Activated naive CD4-positive, alpha-beta T cell treated with anti-CD3 and anti-CD28 coated beads, Interleukin-2, amount 50 U/mL, for 72 hours (primary cell): ENCODE results near the gene CES2. TPM values are rescaled to one million over a fixed set of nuclear protein-coding genes. Genes with fewer than 3 reads are reported as not detected.
A peak's percentile ranks its signal among the peaks of the same experiment; 100 is the strongest.
"Not testable (repeated sequence)": the region's sequence is repeated elsewhere in the genome, so short reads cannot be mapped to it uniquely, and the experiment has no call there.

Experiments used
- ATAC-seq, 2 donors: fragments of 150-1000 bp; cut with Tn5 transposase; 2 replicates each; pipeline ENCODE4 v1.10.0; 2021; ENCODE audit warnings: mild to moderate bottlenecking in 2 of 2, moderate library complexity in 2 of 2
- DNase-seq, 2 donors: peaks; one replicate each; pipeline ENCODE4 v3.0.0; 2021 to 2022; ENCODE audit warnings: low spot score in 2 of 2
- H3K27ac Mint-ChIP-seq, 2 donors: one replicate each; pipeline ENCODE4 v1.8.0; 2022; ENCODE audit warnings: mild to moderate bottlenecking in 2 of 2, mixed read lengths in 2 of 2
- H3K36me3 Mint-ChIP-seq, 2 donors: one replicate each; pipeline ENCODE4 v1.8.0; 2022; ENCODE audit warnings: mixed read lengths in 2 of 2
- H3K9me3 Mint-ChIP-seq, 2 donors: one replicate each; pipeline ENCODE4 v1.8.0; 2022; ENCODE audit warnings: mixed read lengths in 2 of 2
- total RNA-seq, 2 donors: library from RNA; stranded (reverse); gene quantifications; one replicate each; pipeline ENCODE4 v1.2.3, GENCODE V29; 2022

The CES2 gene
- total RNA-seq, 2 donors from 2014 or later = 26.2 to 29.8 TPM

DNA sequence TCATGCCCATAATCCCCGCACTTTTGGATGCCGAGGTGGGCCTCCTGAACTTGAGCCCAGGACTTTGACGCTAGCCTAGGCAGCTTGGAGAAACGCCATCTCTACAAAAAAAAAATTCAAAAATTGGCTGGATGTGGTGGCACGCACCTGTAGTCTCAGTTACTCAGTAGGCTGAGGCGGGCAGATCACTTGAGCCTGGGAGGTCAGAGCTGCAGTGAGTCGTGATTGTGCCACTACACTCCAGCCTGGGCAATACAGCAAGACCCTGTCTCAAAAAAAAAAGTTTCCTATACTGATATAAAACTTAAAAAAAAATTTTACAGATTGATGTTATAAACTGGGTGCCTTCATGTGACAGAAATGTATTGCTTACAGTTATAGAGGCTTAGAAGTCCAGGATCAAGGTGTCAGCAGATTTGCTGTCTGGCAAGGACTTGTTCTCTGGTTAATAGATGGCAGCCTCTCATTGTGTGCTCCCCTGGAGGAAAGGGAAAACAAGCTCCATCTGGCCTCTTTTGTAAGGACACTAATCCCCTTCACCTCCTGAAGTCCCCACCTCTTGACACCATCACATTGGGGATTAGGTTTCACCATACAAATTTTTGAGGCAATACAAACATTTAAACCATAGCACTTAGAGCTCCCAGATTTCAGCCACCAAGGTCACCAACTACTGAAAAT, 17.3 kb downstream of the CES2 start:
- Mint-ChIP-seq H3K9me3 (no peaks in the 10 kb centered on the region), H3K36me3 (peaks cover 0 to 10% of the 10 kb centered on the region in 2 donors), H3K27ac (no peak overlapping the region)
- no peak for ATAC-seq
- no peak for DNase-seq

DNA sequence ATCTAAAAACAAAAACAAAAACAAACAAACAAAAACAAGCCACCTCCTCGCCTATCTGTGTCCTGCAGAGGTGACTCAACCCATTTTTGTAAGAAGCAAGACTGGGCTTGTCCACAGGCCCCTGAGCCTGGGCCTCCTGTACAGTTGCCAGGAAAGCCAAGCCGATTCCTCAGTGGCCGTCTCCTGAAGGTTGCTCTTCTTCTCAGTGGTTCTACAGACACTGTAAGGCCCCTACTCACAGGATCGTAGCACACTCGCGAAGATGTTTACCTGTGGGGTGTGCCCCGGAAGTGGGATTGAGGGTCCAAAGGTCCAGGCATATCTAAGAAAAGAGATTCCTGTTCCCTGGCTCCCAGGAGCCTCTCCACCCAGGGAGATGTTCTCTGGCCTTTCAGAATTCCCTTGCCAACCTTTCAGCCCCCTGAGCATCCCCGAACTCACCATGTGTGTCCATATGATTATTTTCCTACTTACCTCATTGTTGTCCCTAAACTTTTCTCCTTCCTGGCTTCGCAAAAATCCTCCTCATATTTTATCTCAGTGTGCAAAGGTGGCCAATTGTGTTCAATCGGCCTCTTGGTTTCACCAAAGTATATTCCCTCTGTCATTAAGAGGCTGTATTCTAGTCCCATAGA, 18.3 kb downstream of the CES2 start:
- Mint-ChIP-seq H3K9me3 (no peaks in the 10 kb centered on the region), H3K27ac (no peak overlapping the region), H3K36me3 (peaks cover 0 to 7% of the 10 kb centered on the region in 2 donors)
- DNase-seq = no peak
- peak in 1 of 2 donors; percentile 6 for ATAC-seq

DNA sequence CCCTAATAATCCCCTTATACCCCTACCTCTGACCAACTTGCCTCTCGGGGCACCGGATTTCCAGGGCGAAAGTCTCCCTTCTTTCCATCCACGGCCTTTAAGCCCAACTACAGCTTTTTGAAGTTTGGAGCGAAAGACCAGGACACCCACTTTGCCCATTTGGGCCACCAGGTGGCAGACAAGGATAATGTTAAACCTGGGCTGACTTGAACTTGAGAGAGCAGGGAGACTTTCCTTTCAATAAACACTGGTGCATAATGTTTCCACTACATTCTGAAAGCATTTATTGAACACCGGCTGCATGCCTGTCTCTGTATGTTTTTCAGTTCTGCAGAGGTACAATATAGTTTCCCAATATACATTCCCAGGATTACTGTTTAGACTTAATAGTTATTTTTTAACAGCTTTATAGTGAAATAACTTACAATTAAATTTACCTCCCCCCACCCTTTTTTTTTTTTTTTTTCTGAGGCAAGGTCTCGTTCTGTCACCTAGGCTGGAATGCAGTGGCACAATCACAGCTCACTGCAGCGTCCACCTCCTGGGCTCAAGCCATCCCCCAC, 18.9 kb downstream of the CES2 start:
- no peaks in the 10 kb centered on the region for H3K9me3 Mint-ChIP-seq
- peaks cover 0 to 5% of the 10 kb centered on the region in 2 donors for H3K36me3 Mint-ChIP-seq
- peak; percentile 77 to 80 for ATAC-seq
- DNase-seq = peak in 1 of 2 donors; percentile 82
- no peak overlapping the region for H3K27ac Mint-ChIP-seq

DNA sequence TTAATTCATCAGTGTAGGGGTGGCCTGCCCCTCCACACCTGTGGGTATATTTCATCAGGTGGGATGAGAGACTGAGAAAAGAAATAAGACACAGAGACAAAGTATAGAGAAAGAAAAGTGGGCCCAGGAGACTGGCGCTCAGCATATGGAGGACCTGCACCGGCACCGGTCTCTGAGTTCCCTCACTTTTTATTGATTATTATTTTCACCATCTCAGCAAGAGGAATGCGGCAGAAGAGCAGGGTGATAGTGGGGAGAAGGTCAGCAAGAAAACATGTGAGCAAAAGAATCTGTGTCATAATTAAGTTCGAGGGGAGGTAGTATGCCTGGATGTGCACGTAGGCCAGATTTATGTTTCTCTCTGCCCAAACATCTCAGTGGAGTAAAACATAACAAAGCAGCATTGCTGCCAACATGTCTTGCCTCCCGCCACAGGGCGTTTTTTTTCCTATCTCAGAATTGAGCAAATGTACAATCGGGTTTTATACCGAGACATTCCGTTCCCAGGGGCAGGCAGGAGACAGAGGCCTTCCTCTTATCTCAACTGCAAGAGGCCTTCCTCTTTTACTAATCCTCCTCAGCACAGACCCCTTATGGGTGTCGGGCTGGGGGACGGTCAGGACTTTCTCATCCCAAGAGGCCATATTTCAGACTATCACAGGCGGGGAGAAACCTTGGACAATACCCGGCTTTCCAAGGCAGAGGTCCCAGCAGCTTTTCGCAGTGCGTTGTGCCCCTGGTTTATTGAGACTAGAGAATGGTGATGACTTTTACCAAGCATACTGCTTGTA, 20.2 kb downstream of the CES2 start:
- not testable (repeated sequence) for H3K27ac Mint-ChIP-seq, ATAC-seq, H3K36me3 Mint-ChIP-seq, H3K9me3 Mint-ChIP-seq, DNase-seq

DNA sequence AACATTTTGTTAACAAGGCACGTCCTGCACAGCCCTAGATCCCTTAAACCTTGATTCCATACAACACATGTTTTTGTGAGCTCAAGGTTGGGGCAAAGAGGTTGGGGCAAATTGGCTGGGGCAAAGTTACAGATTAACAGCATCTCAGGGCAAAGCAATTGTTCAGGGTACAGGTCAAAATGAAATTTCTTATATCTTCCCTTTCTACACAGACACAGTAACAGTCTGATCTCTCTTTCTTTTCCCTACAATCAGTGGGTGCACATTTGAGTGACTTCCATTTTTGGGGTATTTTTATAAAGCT, 20.8 kb downstream of the CES2 start:
- H3K36me3 Mint-ChIP-seq, H3K9me3 Mint-ChIP-seq, DNase-seq, ATAC-seq, H3K27ac Mint-ChIP-seq: not testable (repeated sequence)

DNA sequence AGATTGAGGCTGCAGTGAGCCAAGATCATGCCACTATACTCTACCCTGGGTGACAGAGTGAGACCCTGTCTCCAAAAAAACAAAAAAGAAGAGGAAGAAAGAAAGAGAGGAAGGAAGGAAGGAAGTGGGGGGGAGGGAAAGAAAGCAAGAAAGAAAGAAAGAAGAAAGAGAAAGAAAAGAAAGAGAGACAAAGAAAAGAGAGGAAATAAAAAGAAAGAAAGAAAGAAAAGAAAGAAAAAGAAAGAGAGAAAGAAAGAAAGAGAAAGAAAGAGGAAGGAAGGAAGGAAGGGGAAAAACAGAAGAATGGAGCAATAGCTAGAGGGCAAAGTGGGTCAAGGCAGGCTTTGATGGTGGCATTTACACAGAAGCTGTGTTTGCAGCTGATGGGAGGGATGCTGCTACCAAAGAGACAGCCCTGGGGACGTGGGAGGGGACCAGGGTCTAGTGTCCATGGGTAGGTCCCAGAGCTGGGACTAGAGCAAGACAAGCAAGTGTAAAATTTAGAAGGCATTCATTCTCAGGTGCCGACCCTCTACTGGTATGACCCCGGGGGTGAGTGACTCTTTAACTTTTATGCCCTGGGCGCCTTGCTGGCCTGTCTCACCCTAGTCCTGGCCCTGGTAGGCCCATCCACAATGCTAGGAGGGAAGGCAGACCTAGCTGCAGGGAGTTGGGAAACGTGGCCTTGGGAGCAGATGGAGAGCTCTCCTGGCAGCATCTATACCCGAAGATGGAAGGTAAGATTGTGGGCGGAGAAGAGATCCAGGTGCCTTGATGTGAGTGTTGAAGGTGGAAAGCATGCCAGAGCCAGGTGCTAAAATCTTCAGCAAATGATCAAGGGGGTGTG, 23.8 kb downstream of the CES2 start:
- ATAC-seq = no peak
- H3K27ac Mint-ChIP-seq = no peak overlapping the region

DNA sequence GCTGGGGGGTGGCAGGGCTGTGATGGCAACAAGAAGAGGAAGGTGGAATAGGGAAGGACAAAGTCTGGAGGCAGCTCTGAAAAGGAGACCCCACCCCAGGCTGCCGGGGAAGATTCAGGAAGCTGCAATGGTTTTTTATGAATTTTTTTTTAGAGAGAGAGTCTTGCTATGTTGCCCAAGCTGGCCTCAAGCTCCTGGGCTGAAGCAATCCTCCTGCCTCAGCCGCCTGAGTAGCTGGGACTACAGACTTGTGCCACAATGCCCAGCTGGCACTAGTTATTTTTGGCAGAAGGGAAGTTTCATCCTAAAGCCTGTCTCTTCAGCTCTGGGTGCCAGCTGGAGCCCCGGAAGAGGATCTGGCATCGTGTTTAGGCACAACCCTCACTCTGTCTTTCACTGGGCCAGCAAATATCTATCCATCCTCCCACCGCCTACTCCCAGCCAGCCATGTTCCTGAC, 24.4 kb downstream of the CES2 start:
- DNase-seq = no peak
- H3K36me3 Mint-ChIP-seq = no peaks in the 10 kb centered on the region
- H3K9me3 Mint-ChIP-seq = no peaks in the 10 kb centered on the region
- no peak for ATAC-seq
- no peak overlapping the region for H3K27ac Mint-ChIP-seq

More for the DNA sequence above, 23.8 kb downstream of the CES2 start:
- Mint-ChIP-seq H3K9me3 (no peaks in the 10 kb centered on the region), H3K36me3 (no peaks in the 10 kb centered on the region)
- DNase-seq = no peak

DNA sequence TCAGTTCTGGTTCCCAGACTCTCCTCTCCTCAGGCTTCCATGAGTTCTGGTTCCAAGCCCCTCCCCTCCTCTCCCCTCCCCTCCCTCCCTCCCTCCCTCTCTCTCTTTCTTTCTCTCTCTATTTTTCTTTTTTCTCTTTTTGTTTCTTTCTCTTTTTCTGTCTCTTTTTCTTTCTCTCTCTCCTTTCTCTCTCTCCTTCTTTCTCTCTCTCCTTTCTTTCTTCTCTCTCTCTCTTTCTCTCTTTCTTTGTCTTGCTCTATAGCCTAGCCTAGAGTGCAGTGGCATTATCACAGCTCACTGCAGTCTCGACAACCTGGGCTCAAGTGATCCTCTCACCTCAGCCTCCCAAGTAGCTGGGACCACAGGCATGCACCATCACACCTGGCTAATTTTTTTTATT, 25.0 kb downstream of the CES2 start:
- ATAC-seq (no peak), DNase-seq (no peak)
- Mint-ChIP-seq H3K36me3 (no peaks in the 10 kb centered on the region), H3K9me3 (no peaks in the 10 kb centered on the region), H3K27ac (peak overlapping the region in 1 of 2 donors; percentile 61)

DNA sequence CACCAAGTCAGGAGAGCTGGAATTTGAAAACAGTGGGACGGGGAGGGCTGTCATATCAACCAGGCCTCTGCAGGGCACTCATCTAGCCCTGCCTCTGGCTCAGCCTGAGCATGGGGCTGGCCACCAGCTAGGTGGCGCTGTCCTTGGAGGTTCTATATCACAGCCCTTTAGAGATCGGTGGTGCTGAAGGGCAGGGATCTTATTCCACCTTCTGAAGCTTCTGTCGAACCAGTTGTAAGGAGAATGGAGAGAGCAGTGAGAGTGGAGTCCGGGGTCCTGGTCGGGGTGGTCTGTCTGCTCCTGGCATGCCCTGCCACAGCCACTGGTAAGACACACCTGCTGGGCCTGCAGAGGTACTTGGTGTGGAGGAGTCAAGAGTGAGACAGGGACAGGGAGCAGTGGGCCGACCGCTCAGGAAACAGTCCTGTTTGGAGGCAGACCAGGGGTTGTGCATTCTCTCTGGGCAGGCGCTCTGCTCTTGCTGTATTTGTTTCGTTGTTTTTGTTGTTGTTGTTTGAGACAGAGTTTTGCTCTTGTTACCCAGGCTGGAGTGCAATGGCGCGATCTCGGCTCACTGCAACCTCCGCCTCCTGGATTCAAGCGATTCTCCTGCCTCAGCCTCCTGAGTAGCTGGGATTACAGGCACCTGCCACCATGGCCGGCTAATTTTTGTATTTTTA, 25.9 kb downstream of the CES2 start, which contains the start of gene CES3:
Gene CES3 (plus strand): TSS at position 202 of the 680 bp plus-strand sequence. CDS start 42 bp downstream, at position 244.
- Mint-ChIP-seq H3K27ac (peak within 1 kb of the TSS; percentile 61 to 67), H3K9me3 (no peaks in the 10 kb centered on the region), H3K36me3 (no peaks in the 10 kb centered on the region)
- DNase-seq (peak in 1 of 2 donors; percentile 75), ATAC-seq (peak; percentile 84 to 91)

DNA sequence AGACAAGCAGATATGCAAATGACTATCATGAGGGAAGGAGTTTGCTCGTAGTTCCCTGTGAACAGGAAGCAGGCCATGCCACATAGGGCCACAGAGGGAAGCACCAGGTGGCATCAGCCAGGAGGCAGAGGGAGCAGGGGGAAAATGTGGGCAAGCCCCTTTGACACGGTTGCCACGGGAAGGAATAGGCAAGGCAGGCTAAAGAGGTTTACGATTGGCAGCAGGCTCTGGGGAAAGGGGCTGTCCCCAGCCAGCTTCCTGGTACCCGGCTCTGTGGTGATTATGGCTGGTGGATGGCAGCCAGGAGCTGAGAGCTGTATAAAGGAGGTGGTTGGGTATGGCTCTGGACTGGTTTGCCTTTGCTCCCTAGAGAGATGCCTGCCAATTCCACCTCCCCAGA, 26.6 kb downstream of the CES2 start:
- Mint-ChIP-seq H3K36me3 (no peaks in the 10 kb centered on the region), H3K27ac (peak overlapping the region; percentile 12 to 67), H3K9me3 (no peaks in the 10 kb centered on the region)
- peak in 1 of 2 donors; percentile 81 for ATAC-seq
- DNase-seq = no peak

DNA sequence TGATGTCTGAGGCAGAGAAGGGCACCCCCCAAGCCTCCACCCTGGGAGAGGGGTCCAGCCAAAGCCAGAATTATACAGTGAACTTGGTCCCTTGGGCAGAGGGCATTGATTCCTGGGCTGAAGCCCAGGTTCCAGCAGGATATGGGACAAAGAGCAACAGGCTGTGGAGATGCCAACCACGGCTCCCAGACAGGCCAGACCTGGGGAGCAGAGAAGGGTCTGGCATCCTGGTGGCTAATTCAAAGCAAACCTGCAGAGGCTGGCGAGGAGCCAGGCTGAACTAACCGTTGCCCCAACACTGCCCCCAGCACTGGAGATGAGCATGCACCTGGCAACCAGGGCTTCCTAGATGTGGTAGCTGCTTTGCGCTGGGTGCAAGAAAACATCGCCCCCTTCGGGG, 28.7 kb downstream of the CES2 start:
- DNase-seq = no peak
- Mint-ChIP-seq H3K36me3 (no peaks in the 10 kb centered on the region), H3K9me3 (no peaks in the 10 kb centered on the region), H3K27ac (no peak overlapping the region)
- ATAC-seq = no peak

DNA sequence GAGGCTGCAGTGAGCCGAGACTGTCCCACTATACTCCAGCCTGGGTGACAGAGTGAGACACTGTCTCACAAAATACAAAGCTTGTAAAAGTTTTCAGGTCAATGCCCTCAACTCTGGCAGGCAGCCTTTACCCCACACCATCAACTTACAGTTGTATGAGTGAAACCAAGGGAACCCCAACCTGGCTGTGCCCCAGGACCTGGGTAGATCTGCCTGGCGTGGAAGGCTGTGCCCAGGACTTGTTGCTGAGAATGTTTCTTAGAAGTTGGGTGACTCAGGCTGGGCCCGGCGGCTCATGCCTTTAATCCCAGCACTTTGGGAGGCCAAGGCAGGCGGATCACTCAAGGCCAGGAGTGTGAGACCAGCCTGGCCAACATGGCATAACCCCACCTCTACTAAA, 33.5 kb downstream of the CES2 start:
- no peak for DNase-seq
- H3K9me3 Mint-ChIP-seq = no peaks in the 10 kb centered on the region
- no peaks in the 10 kb centered on the region for H3K36me3 Mint-ChIP-seq
- no peak overlapping the region for H3K27ac Mint-ChIP-seq
- no peak for ATAC-seq

DNA sequence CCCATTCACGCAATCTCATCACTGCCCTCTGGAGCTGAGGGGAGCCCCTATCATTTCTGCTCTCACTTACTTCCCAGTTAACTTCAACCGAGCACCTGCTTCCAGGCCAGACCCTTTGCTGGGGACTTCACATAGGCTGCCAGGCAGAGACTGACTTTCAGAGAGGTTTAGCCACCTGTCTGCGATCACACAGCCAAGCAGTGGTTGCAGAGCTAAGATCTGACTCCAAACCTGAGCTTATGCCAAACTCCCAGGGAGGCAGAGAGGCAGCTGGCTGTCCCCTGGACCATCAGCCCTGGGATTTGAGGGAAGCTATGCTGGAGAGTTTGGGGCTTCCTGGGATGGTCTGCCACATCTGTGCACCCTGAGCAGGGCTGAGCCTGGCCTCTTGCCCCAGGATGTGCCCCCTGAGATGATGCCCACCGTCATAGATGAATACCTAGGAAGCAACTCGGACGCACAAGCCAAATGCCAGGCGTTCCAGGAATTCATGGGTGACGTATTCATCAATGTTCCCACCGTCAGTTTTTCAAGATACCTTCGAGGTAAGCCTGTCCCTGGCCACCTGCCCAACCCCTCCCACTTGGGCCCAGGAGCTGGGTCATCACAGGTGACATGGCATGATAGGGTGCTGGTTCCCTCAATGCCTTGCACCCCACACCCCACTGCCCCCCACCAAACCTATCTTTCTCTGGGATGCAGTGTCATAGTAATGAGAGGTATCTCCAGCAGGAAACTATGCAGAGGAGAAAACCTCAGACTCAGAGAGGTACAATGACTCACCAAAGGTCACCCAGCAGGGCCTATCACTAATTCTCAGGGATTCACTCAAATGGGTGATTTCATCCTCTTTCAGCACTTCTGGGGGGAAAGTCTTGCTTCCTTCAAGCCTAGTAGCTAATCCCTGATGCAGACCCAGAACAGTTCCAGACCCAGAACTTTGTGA, 35.7 kb downstream of the CES2 start:
- H3K27ac Mint-ChIP-seq = peak overlapping the region in 1 of 2 donors; percentile 58
- no peak for DNase-seq
- no peaks in the 10 kb centered on the region for H3K9me3 Mint-ChIP-seq
- no peaks in the 10 kb centered on the region for H3K36me3 Mint-ChIP-seq
- ATAC-seq = peak; percentile 70 to 90

DNA sequence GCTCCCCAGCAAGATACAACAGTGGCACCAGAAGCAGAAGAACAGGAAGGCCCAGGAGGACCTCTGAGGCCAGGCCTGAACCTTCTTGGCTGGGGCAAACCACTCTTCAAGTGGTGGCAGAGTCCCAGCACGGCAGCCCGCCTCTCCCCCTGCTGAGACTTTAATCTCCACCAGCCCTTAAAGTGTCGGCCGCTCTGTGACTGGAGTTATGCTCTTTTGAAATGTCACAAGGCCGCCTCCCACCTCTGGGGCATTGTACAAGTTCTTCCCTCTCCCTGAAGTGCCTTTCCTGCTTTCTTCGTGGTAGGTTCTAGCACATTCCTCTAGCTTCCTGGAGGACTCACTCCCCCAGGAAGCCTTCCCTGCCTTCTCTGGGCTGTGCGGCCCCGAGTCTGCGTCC, 37.7 kb downstream of the CES2 start:
- Mint-ChIP-seq H3K27ac (no peak overlapping the region), H3K9me3 (no peaks in the 10 kb centered on the region), H3K36me3 (no peaks in the 10 kb centered on the region)
- no peak for DNase-seq
- ATAC-seq = no peak

DNA sequence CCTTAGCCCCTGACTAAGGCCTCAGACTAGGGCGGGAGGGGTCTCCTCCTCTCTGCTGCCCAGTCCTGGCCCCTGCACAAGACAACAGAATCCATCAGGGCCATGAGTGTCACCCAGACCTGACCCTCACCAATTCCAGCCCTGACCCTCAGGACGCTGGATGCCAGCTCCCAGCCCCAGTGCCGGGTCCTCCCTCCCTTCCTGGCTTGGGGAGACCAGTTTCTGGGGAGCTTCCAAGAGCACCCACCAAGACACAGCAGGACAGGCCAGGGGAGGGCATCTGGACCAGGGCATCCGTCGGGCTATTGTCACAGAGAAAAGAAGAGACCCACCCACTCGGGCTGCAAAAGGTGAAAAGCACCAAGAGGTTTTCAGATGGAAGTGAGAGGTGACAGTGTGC, 38.4 kb downstream of the CES2 start:
- ATAC-seq (no peak), DNase-seq (no peak)
- Mint-ChIP-seq H3K36me3 (no peaks in the 10 kb centered on the region), H3K27ac (no peak overlapping the region), H3K9me3 (no peaks in the 10 kb centered on the region)
